AG09319 (cell line): ENCODE data around the gene CHST11.
A peak's percentile ranks its signal among the peaks of the same experiment; 100 is the strongest.

Source experiments
- DNase-seq: peaks from one replicate; pipeline ENCODE4 v3.0.0-alpha.2; 2010; ENCODE audit warnings: low read depth; ENCODE audit errors: extremely low read depth
- CTCF ChIP-seq: IDR thresholded peaks from 2 replicates; pipeline ENCODE4 v1.5.1; 2011; ENCODE audit warnings: low read depth, mild to moderate bottlenecking, inconsistent platforms, low read length, moderate library complexity

CHST11 gene

GRCh38 chr12:104653730-104654664, 197.2 kb downstream of the CHST11 start:
- DNase-seq: no peak
- TF ChIP-seq CTCF: no peak; the same call in 1 of the 2 replicates

- no peak for TF ChIP-seq CTCF
- DNase-seq: no peak
Observed at GRCh38 chr12:104654665-104655609, 198.2 kb downstream of the CHST11 start.

- no peak for DNase-seq
- no peak for TF ChIP-seq CTCF
Observed at GRCh38 chr12:104656383-104656782, 199.6 kb downstream of the CHST11 start.

- DNase-seq: peak; percentile 83
- TF ChIP-seq CTCF: no peak
Observed at GRCh38 chr12:104656921-104657320, 200.2 kb downstream of the CHST11 start.

- no peak for DNase-seq
- no peak for TF ChIP-seq CTCF
Observed at GRCh38 chr12:104657726-104658484, 201.2 kb downstream of the CHST11 start.

GRCh38 chr12:104659058-104659457, 202.3 kb downstream of the CHST11 start:
- DNase-seq: no peak
- TF ChIP-seq CTCF: no peak
